Measurements from ENCODE around the gene P2RY2. TPM values are rescaled to one million over a fixed set of nuclear protein-coding genes. Genes with fewer than 3 reads are reported as not detected.

P2RY2 gene
- total RNA-seq, 1 experiment from 2014 or later, result 0.26 TPM

- Histone ChIP-seq H2BK120ac (ENCODE audit: low read depth, low read length, poor library complexity, severe bottlenecking) (no peak overlapping the region), H3K79me1 (ENCODE audit: insufficient read depth, low read depth, low read length, poor library complexity, severe bottlenecking) (no peaks in the 10 kb centered on the region), H3K14ac (ENCODE audit: insufficient read depth, low read length) (no peak overlapping the region), H3K4me2 (ENCODE audit: insufficient read depth, insufficient read length, low read length) (no peak overlapping the region), H4K8ac (replicated peaks; ENCODE audit: insufficient read length, low read depth, low read length) (no peak overlapping the region), H4K5ac (ENCODE audit: insufficient read length, low read depth, low read length) (no peak overlapping the region), H3K23ac (ENCODE audit: insufficient read length, low read depth, low read length) (no peak overlapping the region), H3K4me1 (ENCODE audit: insufficient read depth, low read length) (no peaks in the 10 kb centered on the region), H2BK5ac (ENCODE audit: insufficient read length, low read length) (no peak overlapping the region), H4K91ac (ENCODE audit: insufficient read length, low read depth, low read length) (no peak overlapping the region), H2BK12ac (ENCODE audit: insufficient read length, low read depth, low read length) (no peak overlapping the region), H3K56ac (ENCODE audit: insufficient read length, low read depth, low read length) (no peak overlapping the region), H3K27ac (ENCODE audit: insufficient read length, low read depth, low read length) (no peak overlapping the region), H3K9ac (ENCODE audit: extremely low read depth, insufficient read length, low read length) (no peak overlapping the region), H3K9me3 (ENCODE audit: control insufficient read depth, low read depth, low read length) (no peaks in the 10 kb centered on the region), H3K27me3 (ENCODE audit: insufficient read depth, low read length) (no peaks in the 10 kb centered on the region), H3K4ac (ENCODE audit: low read depth, low read length) (no peak overlapping the region), H3K18ac (ENCODE audit: insufficient read length, low read depth, low read length) (no peak overlapping the region), H2AFZ (ENCODE audit: low read length) (no peak overlapping the region), H3K79me2 (ENCODE audit: insufficient read depth, low read length) (no peaks in the 10 kb centered on the region), H2BK15ac (ENCODE audit: low read depth, low read length) (no peak overlapping the region), H3T11ph (ENCODE audit: low read length) (no peak overlapping the region), H3K23me2 (ENCODE audit: insufficient read length, low read depth, low read length, poor library complexity, severe bottlenecking) (no peaks in the 10 kb centered on the region), H2BK20ac (ENCODE audit: low read depth, low read length, poor library complexity, severe bottlenecking) (no peak overlapping the region), H4K20me1 (ENCODE audit: control insufficient read depth, insufficient read depth, insufficient read length) (no peaks in the 10 kb centered on the region), H2AK5ac (ENCODE audit: insufficient read length, low read length) (no peak overlapping the region)
- H3K4me1 Mint-ChIP-seq, result peaks cover 12 to 13% of the 10 kb centered on the region in 2 experiments
- WGBS (ENCODE audit: extremely low coverage, insufficient read length, low lambda C conversion rate), result no CpG with 5 or more reads among the region's 4 CpGs
- no peak for TF ChIP-seq CTCF (conservative IDR thresholded peaks at IDR 0.05)
- no peak overlapping the region for H3K4me3 Mint-ChIP-seq
- DNase-seq, result no peak
- no peaks in the 10 kb centered on the region for H3K36me3 Mint-ChIP-seq (ENCODE audit: insufficient read depth in 1 of 3, low read depth in 3 of 3)
- H3K27me3 Mint-ChIP-seq (ENCODE audit: low read depth), result peaks cover 3% of the 10 kb centered on the region
- H3K27ac Mint-ChIP-seq, result no peak overlapping the region
- no peaks in the 10 kb centered on the region for H3K9me3 Mint-ChIP-seq
Measured at GRCh38 chr11:73186886-73187285, 31.2 kb upstream of the P2RY2 start.
